ENCODE results near the gene NOTO.

NOTO gene

GRCh38 chr2:73258913-73259215 is 56.5 kb downstream of the NOTO start:
- DNase-seq = no peak

- DNase-seq = no peak
Measured at GRCh38 chr2:73259276-73259675, 56.9 kb downstream of the NOTO start.

- no peak for DNase-seq
Measured at GRCh38 chr2:73259704-73260337, 57.4 kb downstream of the NOTO start.

GRCh38 chr2:73260338-73260984 is 58.1 kb downstream of the NOTO start:
- DNase-seq = no peak
